ENCODE results near the gene IPPK.

Gene IPPK

DNA sequence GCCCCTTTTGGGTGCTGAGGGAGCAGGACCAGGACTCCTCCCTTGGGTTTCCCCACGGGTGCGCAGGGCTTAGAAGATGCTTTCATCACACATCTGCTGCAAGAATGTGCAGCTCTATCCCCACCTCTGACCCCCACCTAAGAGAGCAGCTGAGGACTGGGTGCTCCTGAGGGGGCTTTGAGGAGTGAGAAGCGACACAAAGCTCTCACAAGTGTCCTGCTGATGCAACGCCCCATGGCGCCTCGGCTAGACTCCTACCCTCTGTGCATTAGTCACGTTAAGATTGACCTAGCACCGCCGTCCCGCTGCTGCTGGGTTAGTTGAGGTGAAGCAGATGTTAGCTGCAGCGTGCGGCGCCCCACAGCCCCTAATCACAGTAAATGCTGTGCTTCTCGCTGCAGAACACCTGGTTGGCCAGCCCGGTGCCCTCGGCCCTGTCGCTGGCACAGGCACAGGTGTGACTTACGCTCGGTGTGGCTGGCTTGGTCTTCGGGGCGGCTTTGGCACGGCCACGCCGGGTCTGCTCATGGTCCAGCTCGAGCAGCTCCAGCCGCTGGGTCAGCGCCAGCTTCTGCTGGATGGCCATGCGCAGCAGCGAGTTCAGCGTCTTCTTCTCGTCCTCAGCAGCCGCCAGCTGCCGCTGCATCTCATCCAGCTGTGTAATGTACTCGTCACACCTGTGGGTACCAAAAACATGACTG is 45.0 kb upstream of the IPPK start:
- TF ChIP-seq, protein P1, sequence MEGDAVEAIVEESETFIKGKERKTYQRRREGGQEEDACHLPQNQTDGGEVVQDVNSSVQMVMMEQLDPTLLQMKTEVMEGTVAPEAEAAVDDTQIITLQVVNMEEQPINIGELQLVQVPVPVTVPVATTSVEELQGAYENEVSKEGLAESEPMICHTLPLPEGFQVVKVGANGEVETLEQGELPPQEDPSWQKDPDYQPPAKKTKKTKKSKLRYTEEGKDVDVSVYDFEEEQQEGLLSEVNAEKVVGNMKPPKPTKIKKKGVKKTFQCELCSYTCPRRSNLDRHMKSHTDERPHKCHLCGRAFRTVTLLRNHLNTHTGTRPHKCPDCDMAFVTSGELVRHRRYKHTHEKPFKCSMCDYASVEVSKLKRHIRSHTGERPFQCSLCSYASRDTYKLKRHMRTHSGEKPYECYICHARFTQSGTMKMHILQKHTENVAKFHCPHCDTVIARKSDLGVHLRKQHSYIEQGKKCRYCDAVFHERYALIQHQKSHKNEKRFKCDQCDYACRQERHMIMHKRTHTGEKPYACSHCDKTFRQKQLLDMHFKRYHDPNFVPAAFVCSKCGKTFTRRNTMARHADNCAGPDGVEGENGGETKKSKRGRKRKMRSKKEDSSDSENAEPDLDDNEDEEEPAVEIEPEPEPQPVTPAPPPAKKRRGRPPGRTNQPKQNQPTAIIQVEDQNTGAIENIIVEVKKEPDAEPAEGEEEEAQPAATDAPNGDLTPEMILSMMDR (IDR thresholded peaks at IDR 0.05; ENCODE audit: low read depth, low read length) = no peak
- DNase-seq (ENCODE audit: extremely low read depth, low read depth) = no peak

DNA sequence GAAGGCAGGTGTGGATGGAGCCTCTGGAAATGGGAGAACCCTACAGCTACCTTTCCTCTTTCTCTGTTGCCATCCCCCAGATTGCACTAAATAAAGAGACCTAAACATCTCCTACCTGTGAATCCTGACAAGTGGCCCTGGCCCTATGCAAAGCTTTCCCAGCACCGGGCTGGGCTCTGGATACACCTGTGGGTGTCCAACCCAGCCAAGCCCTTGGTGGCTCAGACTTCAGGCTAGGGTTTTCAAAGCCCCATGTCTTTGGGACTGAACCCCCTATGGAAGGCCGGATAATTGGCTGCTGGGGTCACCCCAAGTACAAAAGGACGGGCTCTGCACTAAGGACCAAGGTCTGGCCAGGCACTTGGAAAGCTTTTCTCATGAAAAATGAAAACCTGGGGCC is 44.1 kb upstream of the IPPK start:
- TF ChIP-seq, protein P1 (IDR thresholded peaks at IDR 0.05; ENCODE audit: low read depth, low read length) = no peak
- no peak for DNase-seq (ENCODE audit: extremely low read depth, low read depth)

DNA sequence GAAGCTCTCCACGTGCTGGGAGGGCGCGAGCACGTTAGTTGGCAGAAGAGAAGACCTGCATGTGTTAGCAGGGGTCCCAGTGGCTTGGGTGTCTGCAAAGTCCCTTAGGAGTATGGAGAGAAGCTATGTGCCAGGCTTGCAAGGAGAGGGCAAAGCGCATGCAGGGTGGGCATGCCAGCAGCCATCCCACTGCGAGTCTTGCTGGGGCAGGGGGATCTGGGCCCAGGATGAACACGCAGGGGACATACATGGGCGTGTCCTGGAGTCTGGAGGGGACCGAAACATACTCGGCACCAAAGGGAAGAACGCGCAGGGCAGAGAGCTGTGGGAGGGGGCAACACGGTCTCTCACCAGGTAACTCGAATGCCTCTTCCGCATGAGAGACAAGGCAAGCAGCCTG is 43.6 kb upstream of the IPPK start:
- TF ChIP-seq, protein P1 (IDR thresholded peaks at IDR 0.05; ENCODE audit: low read depth, low read length) = no peak
- no peak for DNase-seq (ENCODE audit: extremely low read depth, low read depth)

DNA sequence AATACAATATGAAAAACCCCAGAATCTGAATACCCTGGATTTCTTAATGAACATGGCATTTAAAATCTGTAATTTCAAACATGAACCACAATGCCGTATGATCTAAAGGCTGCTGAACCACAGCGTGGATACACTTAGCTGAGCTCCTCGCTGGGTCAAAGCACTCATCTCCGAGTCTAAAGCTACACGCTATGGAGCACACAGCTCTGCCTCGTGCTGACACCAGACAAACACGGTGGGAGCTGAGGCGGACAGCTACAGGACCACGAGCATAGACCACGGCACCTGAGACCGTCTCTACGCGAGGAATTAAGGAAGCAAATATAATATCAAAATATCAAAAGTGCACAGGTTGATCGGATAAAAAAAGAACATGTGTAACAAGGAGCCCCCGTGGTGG is 42.8 kb upstream of the IPPK start:
- TF ChIP-seq, protein P1 (IDR thresholded peaks at IDR 0.05; ENCODE audit: low read depth, low read length) = no peak
- no peak for DNase-seq (ENCODE audit: extremely low read depth, low read depth)

DNA sequence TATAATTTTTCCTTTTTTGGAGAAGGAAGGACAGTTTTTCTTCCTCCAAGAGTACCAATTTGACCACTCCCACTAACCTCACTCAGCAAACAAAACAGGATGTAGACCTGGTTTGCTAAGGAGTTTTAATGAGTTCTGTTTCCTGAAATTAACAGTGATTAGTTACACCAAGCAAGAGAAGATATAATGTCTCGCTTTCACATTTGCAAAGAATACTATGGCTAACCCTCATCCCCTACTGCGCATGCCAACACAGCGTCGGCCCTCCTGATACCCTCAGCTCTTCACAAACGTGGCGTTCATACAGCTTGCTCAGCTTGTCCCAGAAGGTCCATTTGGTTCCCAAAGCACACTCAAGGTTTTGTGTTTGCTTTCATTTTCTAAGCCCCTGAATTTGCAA is 41.9 kb upstream of the IPPK start:
- DNase-seq (ENCODE audit: extremely low read depth, low read depth) = no peak
- TF ChIP-seq, protein P1 (IDR thresholded peaks at IDR 0.05; ENCODE audit: low read depth, low read length) = no peak

DNA sequence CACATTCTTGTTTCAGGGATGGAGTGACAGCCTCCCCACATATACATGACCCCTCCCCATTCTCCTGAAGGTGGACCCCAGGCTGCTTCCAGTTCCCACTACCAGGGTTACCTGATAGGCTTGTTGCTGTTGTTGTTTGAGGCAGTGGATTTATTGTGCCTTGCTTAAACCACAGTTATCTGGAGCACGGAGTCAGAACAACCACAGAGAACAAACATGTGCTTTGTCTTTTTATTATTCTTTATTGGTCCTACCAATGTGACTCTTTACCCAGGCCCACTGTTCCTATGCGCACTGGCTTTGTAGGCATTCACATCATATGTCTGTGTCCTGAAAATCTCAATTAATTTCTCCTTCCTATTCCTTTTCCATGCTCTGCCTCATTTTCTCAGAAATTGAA is 41.2 kb upstream of the IPPK start:
- no peak for DNase-seq (ENCODE audit: extremely low read depth, low read depth)
- TF ChIP-seq, protein P1 (IDR thresholded peaks at IDR 0.05; ENCODE audit: low read depth, low read length) = no peak

DNA sequence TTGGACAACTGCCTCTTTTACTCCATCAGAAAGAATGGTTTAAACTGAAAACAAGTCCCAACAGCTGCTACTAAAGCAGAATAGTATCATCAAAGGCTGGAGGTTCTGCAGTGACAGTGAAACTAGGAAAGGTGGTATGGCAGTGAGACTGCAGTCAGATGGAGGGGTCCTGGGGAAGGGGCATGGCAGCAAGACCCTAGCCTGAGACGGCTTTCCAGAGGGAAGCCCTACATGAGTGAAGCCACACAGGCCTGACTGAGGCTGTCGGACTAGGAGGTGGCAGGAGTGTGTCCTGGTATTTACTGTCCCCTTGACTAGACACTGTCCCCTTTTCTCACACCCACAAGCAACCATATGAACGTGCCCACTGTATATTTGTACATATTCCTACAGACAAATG is 40.4 kb upstream of the IPPK start:
- TF ChIP-seq, protein P1 (IDR thresholded peaks at IDR 0.05; ENCODE audit: low read depth, low read length) = no peak

More for the DNA sequence above, 40.4 kb upstream of the IPPK start:
- DNase-seq (ENCODE audit: extremely low read depth, low read depth) = no peak

All from AG09319 (cell line).